ENCODE measurements around the gene KRT80.

Gene KRT80

GRCh38 chr12:52236386-52237050 lies 44.7 kb upstream of the KRT80 start:
- TF ChIP-seq, protein P1, sequence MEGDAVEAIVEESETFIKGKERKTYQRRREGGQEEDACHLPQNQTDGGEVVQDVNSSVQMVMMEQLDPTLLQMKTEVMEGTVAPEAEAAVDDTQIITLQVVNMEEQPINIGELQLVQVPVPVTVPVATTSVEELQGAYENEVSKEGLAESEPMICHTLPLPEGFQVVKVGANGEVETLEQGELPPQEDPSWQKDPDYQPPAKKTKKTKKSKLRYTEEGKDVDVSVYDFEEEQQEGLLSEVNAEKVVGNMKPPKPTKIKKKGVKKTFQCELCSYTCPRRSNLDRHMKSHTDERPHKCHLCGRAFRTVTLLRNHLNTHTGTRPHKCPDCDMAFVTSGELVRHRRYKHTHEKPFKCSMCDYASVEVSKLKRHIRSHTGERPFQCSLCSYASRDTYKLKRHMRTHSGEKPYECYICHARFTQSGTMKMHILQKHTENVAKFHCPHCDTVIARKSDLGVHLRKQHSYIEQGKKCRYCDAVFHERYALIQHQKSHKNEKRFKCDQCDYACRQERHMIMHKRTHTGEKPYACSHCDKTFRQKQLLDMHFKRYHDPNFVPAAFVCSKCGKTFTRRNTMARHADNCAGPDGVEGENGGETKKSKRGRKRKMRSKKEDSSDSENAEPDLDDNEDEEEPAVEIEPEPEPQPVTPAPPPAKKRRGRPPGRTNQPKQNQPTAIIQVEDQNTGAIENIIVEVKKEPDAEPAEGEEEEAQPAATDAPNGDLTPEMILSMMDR (IDR thresholded peaks at IDR 0.05; ENCODE audit: low read depth, low read length, missing control alignments) = no peak
- no peak overlapping the region for H3K4me3 ChIP-seq (ENCODE audit: low read depth, low read length)
- DNase-seq (ENCODE audit: low read depth) = no peak

DNA sequence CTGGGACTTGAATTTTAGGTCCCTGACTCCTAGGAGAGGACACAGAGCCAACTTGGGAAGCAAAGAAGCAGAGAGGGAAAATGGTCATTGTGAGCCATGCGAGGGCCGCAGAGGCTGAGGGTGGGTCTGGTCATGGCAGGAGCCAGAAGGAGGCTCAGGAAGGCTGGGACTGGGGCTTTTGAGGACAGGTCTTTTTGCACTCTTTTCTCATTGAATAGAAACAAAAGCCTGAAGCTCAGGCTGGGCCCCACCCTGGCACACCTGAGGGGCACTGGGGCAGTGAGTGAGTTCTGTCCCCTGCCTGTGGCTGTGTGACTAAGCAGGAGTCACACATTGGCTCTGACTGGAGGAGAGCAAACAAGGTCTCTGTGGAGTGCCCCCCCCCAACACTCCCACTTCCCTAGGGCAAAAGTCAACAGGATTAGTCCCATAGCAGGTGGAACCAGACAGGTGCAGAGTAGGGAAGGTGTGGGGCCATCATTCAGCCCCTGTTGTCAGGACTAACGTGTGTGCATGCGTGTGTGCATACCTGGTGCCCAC lies 44.1 kb upstream of the KRT80 start:
- no peak for DNase-seq (ENCODE audit: low read depth)

DNA sequence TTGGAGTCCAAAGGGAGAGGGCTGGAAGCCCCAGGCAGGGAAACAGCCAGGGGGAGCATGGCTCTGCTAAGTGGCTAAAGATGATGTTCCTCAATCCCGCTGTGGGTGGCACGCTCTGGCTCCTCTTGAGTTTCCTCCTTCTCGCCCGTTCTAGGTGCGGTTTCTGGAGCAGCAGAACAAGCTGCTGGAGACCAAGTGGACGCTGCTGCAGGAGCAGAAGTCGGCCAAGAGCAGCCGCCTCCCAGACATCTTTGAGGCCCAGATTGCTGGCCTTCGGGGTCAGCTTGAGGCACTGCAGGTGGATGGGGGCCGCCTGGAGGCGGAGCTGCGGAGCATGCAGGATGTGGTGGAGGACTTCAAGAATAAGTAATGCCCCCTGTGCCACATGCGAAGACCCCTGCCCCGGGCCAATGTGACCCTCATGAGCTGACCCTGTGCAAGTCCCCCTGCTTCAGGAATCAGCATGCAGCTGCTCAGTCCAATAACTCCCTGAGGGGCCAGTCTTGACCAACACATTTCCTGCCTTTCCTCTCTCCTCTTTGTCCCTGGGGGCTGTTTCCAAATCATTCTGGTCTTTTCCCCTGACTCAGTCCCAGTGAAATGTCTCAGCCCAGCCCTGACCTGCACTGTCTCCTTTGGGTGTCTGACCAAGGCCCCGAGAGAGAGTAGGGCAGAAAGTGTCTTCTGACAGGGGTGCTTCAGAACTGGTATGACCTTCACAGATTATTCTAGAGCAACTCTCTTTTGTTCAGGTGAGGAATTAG lies 43.4 kb upstream of the KRT80 start:
- H3K4me3 ChIP-seq (ENCODE audit: low read depth, low read length) = no peak overlapping the region
- TF ChIP-seq, protein P1 (IDR thresholded peaks at IDR 0.05; ENCODE audit: low read depth, low read length, missing control alignments) = no peak
- DNase-seq (ENCODE audit: low read depth) = no peak

More for the DNA sequence above, 44.1 kb upstream of the KRT80 start:
- no peak overlapping the region for H3K4me3 ChIP-seq (ENCODE audit: low read depth, low read length)
- TF ChIP-seq, protein P1 (IDR thresholded peaks at IDR 0.05; ENCODE audit: low read depth, low read length, missing control alignments) = no peak

DNA sequence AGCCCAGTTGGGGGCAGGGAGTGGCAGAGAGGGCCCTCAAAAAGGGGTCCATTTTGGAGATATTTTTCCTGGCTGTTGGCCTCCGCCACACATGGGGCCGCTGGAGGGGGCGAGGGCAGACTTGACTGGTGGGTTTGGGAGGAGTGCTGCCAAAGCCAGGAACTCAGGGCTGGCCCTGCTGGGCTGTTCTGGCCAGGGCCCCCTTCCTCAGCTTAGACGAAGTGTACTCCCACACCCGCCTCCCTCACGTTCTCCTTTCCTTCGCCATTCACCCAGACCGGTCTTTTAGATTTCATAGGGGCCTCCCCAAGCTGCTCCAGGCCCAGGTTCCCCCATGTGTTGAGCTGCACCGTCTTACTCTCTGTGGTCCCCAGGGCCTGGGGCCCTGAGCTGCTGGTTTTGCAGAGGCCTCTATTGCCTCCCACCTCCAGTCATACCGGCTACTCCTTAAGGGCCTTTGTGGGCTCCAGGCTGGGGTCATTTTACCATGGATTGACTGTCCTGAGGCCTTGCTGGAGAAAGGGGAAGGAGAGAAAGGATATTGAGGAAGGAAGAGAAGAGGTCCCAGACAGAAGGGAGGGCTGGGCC lies 42.5 kb upstream of the KRT80 start:
- H3K4me3 ChIP-seq (ENCODE audit: low read depth, low read length) = no peak overlapping the region
- TF ChIP-seq, protein P1 (IDR thresholded peaks at IDR 0.05; ENCODE audit: low read depth, low read length, missing control alignments) = no peak
- no peak for DNase-seq (ENCODE audit: low read depth)

GRCh38 chr12:52233462-52234207 lies 41.8 kb upstream of the KRT80 start:
- H3K4me3 ChIP-seq (ENCODE audit: low read depth, low read length) = no peak overlapping the region
- TF ChIP-seq, protein P1 (IDR thresholded peaks at IDR 0.05; ENCODE audit: low read depth, low read length, missing control alignments) = no peak
- no peak for DNase-seq (ENCODE audit: low read depth)

DNA sequence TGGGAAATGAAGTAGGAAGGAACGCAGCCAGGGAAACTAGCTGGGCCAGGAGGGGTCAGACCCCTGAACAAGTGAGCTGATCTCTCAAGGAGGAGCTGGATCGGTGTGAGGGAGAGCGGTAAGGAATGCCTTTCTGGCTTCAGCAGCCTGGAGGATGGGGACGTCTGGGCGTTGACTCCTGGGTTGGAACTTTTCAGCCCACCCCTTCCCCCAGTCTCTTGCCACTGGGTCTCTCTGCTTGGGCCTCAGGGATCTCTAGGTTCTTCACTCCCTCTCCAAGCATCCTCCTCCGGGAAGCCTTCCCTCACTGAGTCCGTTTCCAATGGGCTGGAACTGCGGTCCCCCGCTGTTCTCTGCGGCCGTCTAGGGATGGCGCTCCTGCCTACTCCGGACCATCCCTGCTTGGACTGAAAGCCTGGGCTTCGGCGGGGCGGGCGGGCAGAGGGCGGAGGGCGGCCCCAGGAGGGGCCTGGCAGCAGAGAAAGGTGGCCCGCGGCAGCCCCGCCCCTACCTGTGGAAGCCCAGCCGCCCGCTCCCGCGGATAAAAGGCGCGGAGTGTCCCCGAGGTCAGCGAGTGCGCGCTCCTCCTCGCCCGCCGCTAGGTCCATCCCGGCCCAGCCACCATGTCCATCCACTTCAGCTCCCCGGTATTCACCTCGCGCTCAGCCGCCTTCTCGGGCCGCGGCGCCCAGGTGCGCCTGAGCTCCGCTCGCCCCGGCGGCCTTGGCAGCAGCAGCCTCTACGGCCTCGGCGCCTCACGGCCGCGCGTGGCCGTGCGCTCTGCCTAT lies 41.1 kb upstream of the KRT80 start, which contains the start of gene KRT7:
Gene KRT7 (plus strand): TSS at position 570 of the 788 bp plus-strand sequence. CDS start 54 bp downstream, at position 624.
- no peak within 1 kb of the TSS for H3K4me3 ChIP-seq (ENCODE audit: low read depth, low read length)
- TF ChIP-seq, protein P1 (IDR thresholded peaks at IDR 0.05; ENCODE audit: low read depth, low read length, missing control alignments) = no peak
- no peak for DNase-seq (ENCODE audit: low read depth)
